ENCODE results near the gene ERVW-1.

The ERVW-1 gene

DNA sequence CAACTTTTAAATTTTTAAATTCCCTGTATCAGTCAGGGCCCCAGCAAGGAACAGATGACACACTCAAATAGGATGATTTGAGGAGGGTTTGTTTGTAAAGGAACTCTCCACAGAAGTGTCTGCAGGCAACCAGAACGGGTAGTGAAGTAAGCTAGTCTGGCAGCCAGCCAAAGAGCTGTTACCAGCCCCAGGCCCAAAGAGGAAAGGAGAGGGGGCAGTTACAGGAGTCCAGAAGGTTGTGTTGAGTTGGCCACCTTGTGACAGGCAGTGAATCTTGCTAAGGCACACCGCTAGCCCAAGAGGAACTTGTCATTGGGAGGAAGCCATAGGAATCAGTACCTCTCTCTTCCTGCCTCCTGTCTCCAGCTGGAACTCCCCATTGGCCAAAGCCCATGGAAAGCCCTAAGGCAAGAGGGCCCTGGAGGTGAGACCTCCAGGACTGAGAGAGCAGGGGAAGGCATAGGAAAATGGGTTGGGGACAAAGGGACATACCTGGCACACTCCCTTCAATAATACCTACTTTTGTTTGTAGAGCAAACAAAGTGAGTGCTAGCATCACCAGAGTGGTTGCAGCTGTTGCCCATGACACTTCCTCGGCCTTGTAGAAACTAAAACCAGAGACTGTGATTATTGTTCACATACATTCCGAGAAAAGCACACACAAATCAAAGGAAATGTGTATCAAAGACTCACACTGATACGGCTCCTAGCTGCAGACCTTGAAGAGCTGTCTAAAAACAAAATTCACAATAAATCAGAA lies 55.9 kb downstream of the ERVW-1 start:
- Mint-ChIP-seq H3K27ac (no peak overlapping the region), H3K27me3 (peaks cover 7% of the 10 kb centered on the region), H3K36me3 (no peaks in the 10 kb centered on the region), H3K9me3 (no peaks in the 10 kb centered on the region), H3K4me1 (peaks cover 6% of the 10 kb centered on the region), H3K4me3 (no peak overlapping the region)
- ATAC-seq, result no peak

Measured in stimulated activated memory B cell treated with anti-CD40 and anti-IgM and Interleukin-4, amounts not matched to agents 10 μg/mL and 1 μg/mL and 100 μg/mL, for 72 hours (primary cell).